Measurements from ENCODE around the gene ASCC3. TPM values are rescaled to one million over a fixed set of nuclear protein-coding genes. Genes with fewer than 3 reads are reported as not detected.

ASCC3 gene
- total and polyA plus RNA-seq, 2 donors (not counting 1 experiment from before 2014, with no cell fraction given): 9.0 to 42.3 TPM

DNA sequence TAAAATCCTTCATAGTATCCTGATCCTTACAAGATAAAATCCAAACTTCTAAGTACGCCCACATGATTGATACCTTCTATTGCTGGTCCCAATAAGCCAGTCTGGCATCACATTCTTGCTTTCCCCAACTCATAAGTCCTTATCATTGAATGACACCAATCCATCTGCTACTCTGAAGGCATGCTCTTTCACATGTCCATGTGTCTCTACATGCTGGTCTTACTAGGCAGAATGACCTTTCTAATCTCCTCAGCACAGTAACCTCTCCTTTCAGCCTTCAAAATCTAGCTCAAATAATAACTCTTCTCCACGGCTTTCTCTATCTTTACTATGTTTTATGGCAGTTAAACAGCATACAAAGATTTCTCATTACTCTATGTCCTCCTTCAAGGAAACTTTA is 71.1 kb downstream of the ASCC3 start:
- Histone ChIP-seq H3K9ac (ENCODE audit: low read length) (no peak overlapping the region), H2AFZ (ENCODE audit: insufficient read depth, low read depth, low read length, poor library complexity, severe bottlenecking) (no peak overlapping the region), H3K36me3 (replicated peaks in 1 of 2; ENCODE audit: control extremely low read depth in 1 of 2, control insufficient read depth in 1 of 2, extremely low read depth in 1 of 2, insufficient read depth in 2 of 2, low read length in 1 of 2) (peaks cover 0 to 2% of the 10 kb centered on the region in 2 experiments), H3K9me3 (ENCODE audit: control extremely low read depth in 1 of 3, control insufficient read depth in 2 of 3, insufficient read depth in 1 of 3, low read length in 2 of 3) (no peaks in the 10 kb centered on the region), H4K20me1 (ENCODE audit: control insufficient read depth, insufficient read depth, low read length, poor library complexity, severe bottlenecking) (no peaks in the 10 kb centered on the region), H3K27me3 (replicated peaks in 1 of 4; ENCODE audit: control extremely low read depth in 1 of 4, control insufficient read depth in 3 of 4, insufficient read depth in 4 of 4, low read length in 3 of 4) (no peaks in the 10 kb centered on the region), H3K4me1 (ENCODE audit: control insufficient read depth in 2 of 2, insufficient read depth in 2 of 2, low read length in 2 of 2) (no peaks in the 10 kb centered on the region), H3K4me2 (replicated peaks; ENCODE audit: low read depth, low read length, poor library complexity, severe bottlenecking) (no peak overlapping the region), H3K27ac (ENCODE audit: low read length in 2 of 2) (no peak overlapping the region), H3K79me2 (ENCODE audit: control insufficient read depth, insufficient read depth, low read length) (peaks cover 26% of the 10 kb centered on the region), H3K4me3 (ENCODE audit: control extremely low read depth in 1 of 5, extremely low read depth in 1 of 5, insufficient read depth in 1 of 5, low read depth in 2 of 5, low read length in 4 of 5) (no peak overlapping the region)
- intact Hi-C loops (cut with micrococcal nuclease): no loop called here
- WGBS (ENCODE audit: insufficient coverage): 100% methylated on average over 1 of the region's 2 CpGs
- DNase-seq (no peak), ATAC-seq (ENCODE audit: low read depth) (no peak)
- POLR2A ChIA-PET: no interaction called here
- Mint-ChIP-seq H3K27ac (no peak overlapping the region), H3K4me1 (peaks cover 19% of the 10 kb centered on the region), H3K4me3 (no peak overlapping the region), H3K27me3 (no peaks in the 10 kb centered on the region), H3K9me3 (ENCODE audit: insufficient read depth) (no peaks in the 10 kb centered on the region)
- CTCF ChIA-PET: no interaction called here
- TF ChIP-seq, protein P1, sequence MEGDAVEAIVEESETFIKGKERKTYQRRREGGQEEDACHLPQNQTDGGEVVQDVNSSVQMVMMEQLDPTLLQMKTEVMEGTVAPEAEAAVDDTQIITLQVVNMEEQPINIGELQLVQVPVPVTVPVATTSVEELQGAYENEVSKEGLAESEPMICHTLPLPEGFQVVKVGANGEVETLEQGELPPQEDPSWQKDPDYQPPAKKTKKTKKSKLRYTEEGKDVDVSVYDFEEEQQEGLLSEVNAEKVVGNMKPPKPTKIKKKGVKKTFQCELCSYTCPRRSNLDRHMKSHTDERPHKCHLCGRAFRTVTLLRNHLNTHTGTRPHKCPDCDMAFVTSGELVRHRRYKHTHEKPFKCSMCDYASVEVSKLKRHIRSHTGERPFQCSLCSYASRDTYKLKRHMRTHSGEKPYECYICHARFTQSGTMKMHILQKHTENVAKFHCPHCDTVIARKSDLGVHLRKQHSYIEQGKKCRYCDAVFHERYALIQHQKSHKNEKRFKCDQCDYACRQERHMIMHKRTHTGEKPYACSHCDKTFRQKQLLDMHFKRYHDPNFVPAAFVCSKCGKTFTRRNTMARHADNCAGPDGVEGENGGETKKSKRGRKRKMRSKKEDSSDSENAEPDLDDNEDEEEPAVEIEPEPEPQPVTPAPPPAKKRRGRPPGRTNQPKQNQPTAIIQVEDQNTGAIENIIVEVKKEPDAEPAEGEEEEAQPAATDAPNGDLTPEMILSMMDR (IDR thresholded peaks at IDR 0.05): no peak
- no peak for TF ChIP-seq EZH2 (IDR thresholded peaks at IDR 0.05; ENCODE audit: borderline replicate concordance, insufficient read depth, low read depth, low read length, poor library complexity, severe bottlenecking)

DNA sequence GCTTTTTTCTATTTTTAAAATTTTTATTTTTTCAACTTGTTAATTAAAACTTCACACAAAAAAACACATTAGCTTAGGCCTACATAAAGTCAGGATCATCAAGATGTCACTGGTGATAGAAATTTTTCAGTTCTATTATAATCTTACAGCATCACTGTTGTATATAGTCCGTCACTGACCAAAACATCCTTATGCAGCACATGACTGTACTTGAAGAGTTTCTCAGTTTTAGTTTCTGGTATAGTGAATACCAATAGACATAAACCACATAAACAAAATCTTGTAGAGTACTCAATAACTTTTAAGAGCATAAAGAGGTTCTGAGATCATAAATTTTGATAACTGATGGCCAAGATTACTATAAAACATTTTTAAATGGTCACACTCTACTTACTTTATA is 71.8 kb downstream of the ASCC3 start:
- Mint-ChIP-seq H3K4me3 (no peak overlapping the region), H3K27ac (no peak overlapping the region), H3K9me3 (ENCODE audit: insufficient read depth) (no peaks in the 10 kb centered on the region), H3K4me1 (peaks cover 23% of the 10 kb centered on the region), H3K27me3 (no peaks in the 10 kb centered on the region)
- no peaks in the 10 kb centered on the region for H4K20me1 ChIP-seq (ENCODE audit: control insufficient read depth, insufficient read depth, low read length, poor library complexity, severe bottlenecking)
- no peak overlapping the region for H3K27ac ChIP-seq (ENCODE audit: low read length in 2 of 2)
- no peak for DNase-seq
- no peak for ATAC-seq (ENCODE audit: low read depth)
- H3K9ac ChIP-seq (ENCODE audit: low read length): no peak overlapping the region
- no peak overlapping the region for H2AFZ ChIP-seq (ENCODE audit: insufficient read depth, low read depth, low read length, poor library complexity, severe bottlenecking)
- H3K4me2 ChIP-seq (replicated peaks; ENCODE audit: low read depth, low read length, poor library complexity, severe bottlenecking): no peak overlapping the region
- no peaks in the 10 kb centered on the region for H3K27me3 ChIP-seq (replicated peaks in 1 of 4; ENCODE audit: control extremely low read depth in 1 of 4, control insufficient read depth in 3 of 4, insufficient read depth in 4 of 4, low read length in 3 of 4)
- no peaks in the 10 kb centered on the region for H3K9me3 ChIP-seq (ENCODE audit: control extremely low read depth in 1 of 3, control insufficient read depth in 2 of 3, insufficient read depth in 1 of 3, low read length in 2 of 3)
- WGBS (ENCODE audit: insufficient coverage): no CpG with 5 or more reads among the region's 1 CpG
- H3K36me3 ChIP-seq (replicated peaks in 1 of 2; ENCODE audit: control extremely low read depth in 1 of 2, control insufficient read depth in 1 of 2, extremely low read depth in 1 of 2, insufficient read depth in 2 of 2, low read length in 1 of 2): peaks cover 0 to 2% of the 10 kb centered on the region in 2 experiments
- no peak overlapping the region for H3K4me3 ChIP-seq (ENCODE audit: control extremely low read depth in 1 of 5, extremely low read depth in 1 of 5, insufficient read depth in 1 of 5, low read depth in 2 of 5, low read length in 4 of 5)
- no peaks in the 10 kb centered on the region for H3K4me1 ChIP-seq (ENCODE audit: control insufficient read depth in 2 of 2, insufficient read depth in 2 of 2, low read length in 2 of 2)
- intact Hi-C loops (cut with micrococcal nuclease): no loop called here
- TF ChIP-seq EZH2 (IDR thresholded peaks at IDR 0.05; ENCODE audit: borderline replicate concordance, insufficient read depth, low read depth, low read length, poor library complexity, severe bottlenecking): no peak
- TF ChIP-seq, protein P1 (IDR thresholded peaks at IDR 0.05): no peak
- peaks cover 20% of the 10 kb centered on the region for H3K79me2 ChIP-seq (ENCODE audit: control insufficient read depth, insufficient read depth, low read length)
- POLR2A ChIA-PET: no interaction called here
- CTCF ChIA-PET: no interaction called here
